ENCODE measurements around the gene TXLNA.

The TXLNA gene

DNA sequence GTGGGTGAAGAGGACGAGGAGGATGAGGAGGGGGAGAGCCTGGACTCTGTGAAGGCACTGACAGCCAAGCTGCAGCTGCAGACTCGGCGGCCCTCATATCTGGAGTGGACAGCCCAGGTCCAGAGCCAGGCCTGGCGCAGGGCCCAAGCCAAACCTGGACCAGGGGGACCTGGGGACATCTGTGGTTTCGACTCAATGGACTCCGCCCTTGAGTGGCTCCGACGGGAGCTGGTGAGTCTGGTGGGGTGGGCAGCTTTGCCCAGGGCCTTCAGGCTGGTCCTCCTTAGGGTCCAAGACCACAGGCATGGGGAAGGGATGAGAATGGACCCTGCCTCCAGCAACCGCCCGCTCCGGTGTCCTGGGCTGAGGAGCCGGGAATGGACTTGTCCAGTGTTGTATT, 68.0 kb downstream of the TXLNA start:
- no peak for DNase-seq (ENCODE audit: low read depth in 3 of 3)

Data from stimulated activated CD4-positive, alpha-beta T cell treated with anti-CD3 and anti-CD28 coated beads, TNF-alpha, amount 100 ng/mL, for 24 hours (primary cell).